SK-N-SH (cell line): ENCODE data around the gene KCNE1.

ENCODE experiments used
- CHD2 ChIP-seq: fragments of 150-350 bp; IDR thresholded peaks from 2 replicates; pipeline ENCODE4 v1.6.1; 2018; ENCODE audit warnings: low read length; ENCODE audit not compliant: partially characterized antibody
- TF ChIP-seq, protein P1 (sequence below): fragments of 200-600 bp; sonication (generic); IDR thresholded peaks from 2 replicates; pipeline ENCODE4 v1.6.1; 2017; ENCODE audit warnings: antibody characterized with exemption, mild to moderate bottlenecking, moderate library complexity
- TF ChIP-seq, protein P2 (sequence below): IDR thresholded peaks from 2 replicates; pipeline ENCODE4 v1.4.0; 2012; ENCODE audit warnings: low read depth

DNA sequence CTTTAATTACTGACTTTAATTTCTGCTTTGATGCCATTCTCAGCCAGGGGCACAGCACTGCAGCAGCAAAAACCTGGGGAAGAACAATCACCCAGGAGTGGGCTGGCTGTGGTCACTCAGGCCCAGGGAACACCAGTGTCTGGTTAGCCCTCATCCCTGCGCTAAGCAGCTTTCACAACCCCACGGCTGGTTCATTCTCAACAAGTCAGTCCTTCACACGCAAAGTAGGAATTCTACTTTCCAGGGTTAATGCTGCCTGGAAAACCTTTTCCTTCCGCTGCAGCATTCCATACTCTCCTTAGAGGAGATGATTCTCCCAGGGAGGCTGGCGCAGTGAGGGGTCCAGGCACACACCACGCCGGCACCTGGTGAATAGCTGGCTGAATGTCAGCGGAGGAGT is 24.3 kb upstream of the KCNE1 start:
- TF ChIP-seq, protein P1, sequence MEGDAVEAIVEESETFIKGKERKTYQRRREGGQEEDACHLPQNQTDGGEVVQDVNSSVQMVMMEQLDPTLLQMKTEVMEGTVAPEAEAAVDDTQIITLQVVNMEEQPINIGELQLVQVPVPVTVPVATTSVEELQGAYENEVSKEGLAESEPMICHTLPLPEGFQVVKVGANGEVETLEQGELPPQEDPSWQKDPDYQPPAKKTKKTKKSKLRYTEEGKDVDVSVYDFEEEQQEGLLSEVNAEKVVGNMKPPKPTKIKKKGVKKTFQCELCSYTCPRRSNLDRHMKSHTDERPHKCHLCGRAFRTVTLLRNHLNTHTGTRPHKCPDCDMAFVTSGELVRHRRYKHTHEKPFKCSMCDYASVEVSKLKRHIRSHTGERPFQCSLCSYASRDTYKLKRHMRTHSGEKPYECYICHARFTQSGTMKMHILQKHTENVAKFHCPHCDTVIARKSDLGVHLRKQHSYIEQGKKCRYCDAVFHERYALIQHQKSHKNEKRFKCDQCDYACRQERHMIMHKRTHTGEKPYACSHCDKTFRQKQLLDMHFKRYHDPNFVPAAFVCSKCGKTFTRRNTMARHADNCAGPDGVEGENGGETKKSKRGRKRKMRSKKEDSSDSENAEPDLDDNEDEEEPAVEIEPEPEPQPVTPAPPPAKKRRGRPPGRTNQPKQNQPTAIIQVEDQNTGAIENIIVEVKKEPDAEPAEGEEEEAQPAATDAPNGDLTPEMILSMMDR, result no peak
- no peak for TF ChIP-seq CHD2
- TF ChIP-seq, protein P2, sequence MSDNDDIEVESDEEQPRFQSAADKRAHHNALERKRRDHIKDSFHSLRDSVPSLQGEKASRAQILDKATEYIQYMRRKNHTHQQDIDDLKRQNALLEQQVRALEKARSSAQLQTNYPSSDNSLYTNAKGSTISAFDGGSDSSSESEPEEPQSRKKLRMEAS, result no peak
